Activated T-cell treated with anti-CD3 and anti-CD28 coated beads, Interleukin-2, amount 50 U/mL, for 4 hours (primary cell): ENCODE results near the gene ZNF638. TPM values are rescaled to one million over a fixed set of nuclear protein-coding genes. Genes with fewer than 3 reads are reported as not detected.
A peak's percentile ranks its signal among the peaks of the same experiment; 100 is the strongest.

ENCODE experiments used
- ATAC-seq, 2 donors: fragments of 200-7000 bp; cut with Tn5 transposase; one replicate each; pipeline ENCODE4 v1.10.0; 2021
- DNase-seq: peaks from one replicate; pipeline ENCODE4 v3.0.0-alpha.2; 2020
- H3K27me3 Mint-ChIP-seq: one replicate; pipeline ENCODE4 v1.8.0; 2021; ENCODE audit warnings: low read depth, mixed read lengths
- H3K36me3 Mint-ChIP-seq: one replicate; pipeline ENCODE4 v1.8.0; 2022; ENCODE audit warnings: mixed read lengths; ENCODE audit not compliant: insufficient read depth
- H3K4me1 Mint-ChIP-seq: one replicate; pipeline ENCODE4 v1.8.0; 2021; ENCODE audit warnings: low read depth, mixed read lengths
- H3K4me3 Mint-ChIP-seq: one replicate; pipeline ENCODE4 v1.8.0; 2021; ENCODE audit warnings: mild to moderate bottlenecking, moderate library complexity, mixed read lengths
- H3K9me3 Mint-ChIP-seq: one replicate; pipeline ENCODE4 v1.8.0; 2021; ENCODE audit warnings: mixed read lengths
- total RNA-seq, 3 donors: library from RNA; stranded (reverse); gene quantifications; one replicate each; pipeline ENCODE4 v1.2.1, GENCODE V29; 2021

ZNF638 gene
- total RNA-seq, 3 donors from 2014 or later: 56.2 to 64.4 (median 59.3) TPM

- peaks cover 40% of the 10 kb centered on the region for H3K36me3 Mint-ChIP-seq
- ATAC-seq (no peak), DNase-seq (no peak)
- H3K4me3 Mint-ChIP-seq: no peak overlapping the region
- H3K4me1 Mint-ChIP-seq: peaks cover 51% of the 10 kb centered on the region
- H3K9me3 Mint-ChIP-seq: no peaks in the 10 kb centered on the region
- H3K27me3 Mint-ChIP-seq: no peaks in the 10 kb centered on the region
Observed at GRCh38 chr2:71347517-71347916, 15.9 kb downstream of the ZNF638 start.

GRCh38 chr2:71348302-71348701 is 16.7 kb downstream of the ZNF638 start:
- Mint-ChIP-seq H3K4me3 (no peak overlapping the region), H3K36me3 (peaks cover 40% of the 10 kb centered on the region), H3K27me3 (no peaks in the 10 kb centered on the region), H3K9me3 (no peaks in the 10 kb centered on the region), H3K4me1 (peaks cover 57% of the 10 kb centered on the region)
- DNase-seq: no peak
- no peak for ATAC-seq

GRCh38 chr2:71353248-71353647 is 21.7 kb downstream of the ZNF638 start:
- Mint-ChIP-seq H3K9me3 (no peaks in the 10 kb centered on the region), H3K4me3 (peak overlapping the region; percentile 14), H3K36me3 (peaks cover 47% of the 10 kb centered on the region), H3K4me1 (peaks cover 52% of the 10 kb centered on the region), H3K27me3 (no peaks in the 10 kb centered on the region)
- DNase-seq: no peak
- ATAC-seq: peak; percentile 87 to 91

GRCh38 chr2:71358931-71359671 is 27.5 kb downstream of the ZNF638 start:
- no peak overlapping the region for H3K4me3 Mint-ChIP-seq
- ATAC-seq (peak; percentile 79 to 85), DNase-seq (no peak)
- H3K4me1 Mint-ChIP-seq: peaks cover 42% of the 10 kb centered on the region
- H3K9me3 Mint-ChIP-seq: no peaks in the 10 kb centered on the region
- H3K27me3 Mint-ChIP-seq: no peaks in the 10 kb centered on the region
- peaks cover 53% of the 10 kb centered on the region for H3K36me3 Mint-ChIP-seq

GRCh38 chr2:71360434-71360975 is 28.9 kb downstream of the ZNF638 start:
- ATAC-seq: no peak
- H3K36me3 Mint-ChIP-seq: peaks cover 55% of the 10 kb centered on the region
- no peak for DNase-seq
- no peaks in the 10 kb centered on the region for H3K9me3 Mint-ChIP-seq
- no peak overlapping the region for H3K4me3 Mint-ChIP-seq
- H3K4me1 Mint-ChIP-seq: peaks cover 42% of the 10 kb centered on the region
- H3K27me3 Mint-ChIP-seq: no peaks in the 10 kb centered on the region

- H3K4me3 Mint-ChIP-seq: no peak overlapping the region
- peaks cover 51% of the 10 kb centered on the region for H3K36me3 Mint-ChIP-seq
- H3K4me1 Mint-ChIP-seq: peaks cover 38% of the 10 kb centered on the region
Observed at GRCh38 chr2:71361631-71362030, 30.0 kb downstream of the ZNF638 start.

GRCh38 chr2:71362447-71362846 is 30.9 kb downstream of the ZNF638 start:
- H3K36me3 Mint-ChIP-seq: peaks cover 44% of the 10 kb centered on the region

More at GRCh38 chr2:71361631-71362030, 30.0 kb downstream of the ZNF638 start:
- Mint-ChIP-seq H3K27me3 (no peaks in the 10 kb centered on the region), H3K9me3 (no peaks in the 10 kb centered on the region)
- ATAC-seq (no peak), DNase-seq (no peak)

GRCh38 chr2:71370015-71370414 is 38.4 kb downstream of the ZNF638 start:
- Mint-ChIP-seq H3K9me3 (no peaks in the 10 kb centered on the region), H3K4me3 (no peak overlapping the region), H3K27me3 (no peaks in the 10 kb centered on the region), H3K36me3 (peaks cover 19% of the 10 kb centered on the region), H3K4me1 (peaks cover 5% of the 10 kb centered on the region)
- ATAC-seq (no peak), DNase-seq (no peak)

More at GRCh38 chr2:71362447-71362846, 30.9 kb downstream of the ZNF638 start:
- H3K4me1 Mint-ChIP-seq: peaks cover 32% of the 10 kb centered on the region
- no peaks in the 10 kb centered on the region for H3K27me3 Mint-ChIP-seq
- H3K4me3 Mint-ChIP-seq: no peak overlapping the region
- ATAC-seq (no peak), DNase-seq (no peak)
- no peaks in the 10 kb centered on the region for H3K9me3 Mint-ChIP-seq

- Mint-ChIP-seq H3K9me3 (no peaks in the 10 kb centered on the region), H3K4me3 (no peak overlapping the region), H3K36me3 (peaks cover 29% of the 10 kb centered on the region), H3K4me1 (peaks cover 7% of the 10 kb centered on the region), H3K27me3 (no peaks in the 10 kb centered on the region)
- ATAC-seq (no peak), DNase-seq (no peak)
Observed at GRCh38 chr2:71372042-71372441, 40.5 kb downstream of the ZNF638 start.

- H3K4me3 Mint-ChIP-seq: no peak overlapping the region
- H3K36me3 Mint-ChIP-seq: peaks cover 52% of the 10 kb centered on the region
- ATAC-seq: no peak
- H3K27me3 Mint-ChIP-seq: no peaks in the 10 kb centered on the region
- DNase-seq: no peak
- no peaks in the 10 kb centered on the region for H3K9me3 Mint-ChIP-seq
- H3K4me1 Mint-ChIP-seq: peaks cover 4% of the 10 kb centered on the region
Observed at GRCh38 chr2:71379086-71379485, 47.5 kb downstream of the ZNF638 start.

- H3K36me3 Mint-ChIP-seq: peaks cover 55% of the 10 kb centered on the region
- DNase-seq (no peak), ATAC-seq (no peak)
- no peak overlapping the region for H3K4me3 Mint-ChIP-seq
- H3K27me3 Mint-ChIP-seq: no peaks in the 10 kb centered on the region
- peaks cover 4% of the 10 kb centered on the region for H3K4me1 Mint-ChIP-seq
- H3K9me3 Mint-ChIP-seq: no peaks in the 10 kb centered on the region
Observed at GRCh38 chr2:71380665-71381064, 49.1 kb downstream of the ZNF638 start.

GRCh38 chr2:71385012-71385411 is 53.4 kb downstream of the ZNF638 start:
- DNase-seq (no peak), ATAC-seq (no peak)
- Mint-ChIP-seq H3K36me3 (peaks cover 50% of the 10 kb centered on the region), H3K4me1 (no peaks in the 10 kb centered on the region), H3K27me3 (no peaks in the 10 kb centered on the region), H3K9me3 (no peaks in the 10 kb centered on the region), H3K4me3 (no peak overlapping the region)

- ATAC-seq: no peak
- H3K4me1 Mint-ChIP-seq: no peaks in the 10 kb centered on the region
- no peak for DNase-seq
- H3K4me3 Mint-ChIP-seq: no peak overlapping the region
- peaks cover 47% of the 10 kb centered on the region for H3K36me3 Mint-ChIP-seq
- H3K9me3 Mint-ChIP-seq: no peaks in the 10 kb centered on the region
- H3K27me3 Mint-ChIP-seq: no peaks in the 10 kb centered on the region
Observed at GRCh38 chr2:71388214-71388613, 56.6 kb downstream of the ZNF638 start.

- Mint-ChIP-seq H3K4me1 (no peaks in the 10 kb centered on the region), H3K9me3 (no peaks in the 10 kb centered on the region), H3K27me3 (no peaks in the 10 kb centered on the region), H3K4me3 (no peak overlapping the region), H3K36me3 (peaks cover 50% of the 10 kb centered on the region)
- DNase-seq (no peak), ATAC-seq (no peak)
Observed at GRCh38 chr2:71389384-71390072, 57.9 kb downstream of the ZNF638 start.

GRCh38 chr2:71393216-71393615 is 61.6 kb downstream of the ZNF638 start:
- Mint-ChIP-seq H3K36me3 (peaks cover 58% of the 10 kb centered on the region), H3K9me3 (no peaks in the 10 kb centered on the region), H3K4me1 (no peaks in the 10 kb centered on the region), H3K27me3 (no peaks in the 10 kb centered on the region), H3K4me3 (no peak overlapping the region)
- DNase-seq: no peak
- no peak for ATAC-seq
